ENCODE data around the gene DPH7. TPM values are rescaled to one million over a fixed set of nuclear protein-coding genes. Genes with fewer than 3 reads are reported as not detected.

Gene DPH7
- polyA plus RNA-seq, 2 of the 4 experiments (the other 2 are of a cell fraction): 26.7 to 35.2 TPM

- H3K4me1 ChIP-seq: peaks cover 49% of the 10 kb centered on the region
- DNase-seq (ENCODE audit: low read depth in 1 of 2, low spot score in 1 of 2): no peak
- WGBS (ENCODE audit: missing lambda C conversion rate): 96% methylated on average over 8 of the region's 19 CpGs
- ChIA-PET CTCF (no interaction called here), POLR2A (interaction anchor here (1.1 kb wide), 1 partner anchor 10 kb away, joined by 3 read pairs; the partner anchor contains the start of gene ARRDC1)
- no peak overlapping the region for H3K4me2 ChIP-seq
- TF ChIP-seq RARB (CRISPR knock-in tag; IDR thresholded peaks at IDR 0.05): no peak
- no peak for TF ChIP-seq SREBF2 (IDR thresholded peaks at IDR 0.05)
- TF ChIP-seq RAD21 (conservative IDR thresholded peaks at IDR 0.05 in 1 of 2, IDR thresholded peaks at IDR 0.05 in 1 of 2): no peak
- no peak for TF ChIP-seq EHF (CRISPR knock-in tag; IDR thresholded peaks at IDR 0.05)
- no peak for TF ChIP-seq HOXB5 (CRISPR knock-in tag; IDR thresholded peaks at IDR 0.05)
- TF ChIP-seq E2F6 (IDR thresholded peaks at IDR 0.05; ENCODE audit: borderline replicate concordance, low read depth): no peak
- TF ChIP-seq ATOH8 (CRISPR knock-in tag; IDR thresholded peaks at IDR 0.05; ENCODE audit: low read depth): no peak
- TF ChIP-seq POLR2AphosphoS2 (conservative IDR thresholded peaks at IDR 0.05; ENCODE audit: low read length): no peak
- ATAC-seq: no peak
- FAIRE-seq: no peak
- no peak overlapping the region for H3K4me3 ChIP-seq
- H3K27ac ChIP-seq: no peak overlapping the region
- no peaks in the 10 kb centered on the region for H3K9me3 ChIP-seq
Observed at GRCh38 chr9:137615387-137615871, 36.7 kb upstream of the DPH7 start.

- CTCF ChIA-PET: interaction anchor here (1.0 kb wide), 1 partner anchor 56 kb away, joined by 3 read pairs; no protein-coding TSS in a partner anchor
Observed at GRCh38 chr9:137614631-137615386, 36.1 kb upstream of the DPH7 start.

GRCh38 chr9:137613738-137614523 is 35.2 kb upstream of the DPH7 start:
- Histone ChIP-seq H3K4me1 (peaks cover 44% of the 10 kb centered on the region), H3K9me3 (no peaks in the 10 kb centered on the region), H3K27ac (peak overlapping the region in 1 of 2 experiments; percentile 88; a peak in 1 of 6 replicates), H3K4me2 (no peak overlapping the region), H3K4me3 (no peak overlapping the region)
- DNase-seq (ENCODE audit: low read depth in 1 of 2, low spot score in 1 of 2) (no peak), ATAC-seq (no peak), FAIRE-seq (no peak)
- ChIA-PET CTCF (interaction anchor here (1.0 to 2.1 kb wide), 2 partner anchors 35 to 55 kb away, joined by 3 to 10 read pairs; partner anchors contain the start of gene DPH7), POLR2A (interaction anchor here (1.1 to 1.9 kb wide), 2 partner anchors 8 to 23 kb away, joined by 3 to 5 read pairs; partner anchors contain the start of genes ARRDC1 and ZMYND19)
- WGBS (ENCODE audit: missing lambda C conversion rate): 95% methylated on average over 24 of the region's 27 CpGs
- TF ChIP-seq E2F6 (IDR thresholded peaks at IDR 0.05; ENCODE audit: borderline replicate concordance, low read depth) (no peak), JUN (IDR thresholded peaks at IDR 0.05) (no peak), EHF (CRISPR knock-in tag; IDR thresholded peaks at IDR 0.05) (no peak), GATA3 (IDR thresholded peaks at IDR 0.05; ENCODE audit: borderline replicate concordance) (no peak)

More at GRCh38 chr9:137614631-137615386, 36.1 kb upstream of the DPH7 start:
- H3K27ac ChIP-seq: no peak overlapping the region
- no peak overlapping the region for H3K4me3 ChIP-seq
- FAIRE-seq (no peak), ATAC-seq (no peak), DNase-seq (ENCODE audit: low read depth in 1 of 2, low spot score in 1 of 2) (no peak)
- WGBS (ENCODE audit: missing lambda C conversion rate): 94% methylated on average over 21 of the region's 25 CpGs
- POLR2A ChIA-PET: interaction anchor here (1.1 to 1.9 kb wide), 2 partner anchors 9 to 24 kb away, joined by 3 to 5 read pairs; partner anchors contain the start of genes ARRDC1 and ZMYND19
- TF ChIP-seq POLR2A (IDR thresholded peaks at IDR 0.05; ENCODE audit: low read length) (0 out of 2 replicates have a peak, but pooled peaks have one; percentile 10), HES2 (IDR thresholded peaks at IDR 0.05) (no peak), EHMT2 (IDR thresholded peaks at IDR 0.05; ENCODE audit: low read depth) (no peak), ELK1 (IDR thresholded peaks at IDR 0.05; ENCODE audit: low read depth, low read length) (no peak)
- no peak overlapping the region for H3K4me2 ChIP-seq
- no peaks in the 10 kb centered on the region for H3K9me3 ChIP-seq
- peaks cover 44% of the 10 kb centered on the region for H3K4me1 ChIP-seq

All from A549 (cell line).